Activated T-cell treated with anti-CD3 and anti-CD28 coated beads, Interleukin-2, amount 50 U/mL, for 48 hours (primary cell): ENCODE measurements around the gene CYTH1.
A peak's percentile ranks its signal among the peaks of the same experiment; 100 is the strongest.
"Not testable (repeated sequence)": the region's sequence is repeated elsewhere in the genome, so short reads cannot be mapped to it uniquely, and the experiment has no call there.

ENCODE experiments used
- DNase-seq, 2 experiments: peaks; one replicate each; pipeline ENCODE4 v3.0.0-alpha.2; 2020

CYTH1 gene

DNA sequence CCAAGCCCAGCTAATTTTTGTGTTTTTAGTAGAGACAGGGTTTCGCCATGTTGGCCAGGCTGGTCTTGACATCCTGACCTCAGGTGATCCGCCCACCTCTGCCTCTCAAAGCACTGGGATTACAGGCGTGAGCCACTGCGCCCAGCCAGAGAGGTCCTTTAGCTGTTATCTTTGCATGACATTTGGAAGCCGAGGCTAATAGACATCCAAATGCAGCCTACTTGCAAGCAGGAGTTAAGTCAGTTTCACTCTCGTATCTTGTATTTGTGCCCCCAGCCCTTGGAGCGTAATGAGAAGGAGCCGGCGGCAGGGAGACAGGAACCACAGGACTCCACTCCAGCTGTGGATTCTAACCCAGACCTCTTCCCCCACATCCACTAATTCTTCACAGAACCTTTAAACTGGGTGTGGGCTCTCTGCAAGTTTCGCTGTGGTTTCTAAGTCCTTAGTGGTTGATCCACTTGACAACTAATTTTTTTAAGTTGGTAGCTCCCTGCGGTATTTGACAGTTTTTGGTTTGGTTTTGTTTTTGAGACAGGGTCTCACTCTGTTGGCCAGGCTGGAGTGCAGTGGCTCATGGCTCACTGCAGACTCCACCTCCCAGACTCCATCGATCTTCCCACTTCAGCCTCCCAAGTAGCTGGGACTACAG, 3.1 kb upstream of the CYTH1 start:
- no peak for DNase-seq

DNA sequence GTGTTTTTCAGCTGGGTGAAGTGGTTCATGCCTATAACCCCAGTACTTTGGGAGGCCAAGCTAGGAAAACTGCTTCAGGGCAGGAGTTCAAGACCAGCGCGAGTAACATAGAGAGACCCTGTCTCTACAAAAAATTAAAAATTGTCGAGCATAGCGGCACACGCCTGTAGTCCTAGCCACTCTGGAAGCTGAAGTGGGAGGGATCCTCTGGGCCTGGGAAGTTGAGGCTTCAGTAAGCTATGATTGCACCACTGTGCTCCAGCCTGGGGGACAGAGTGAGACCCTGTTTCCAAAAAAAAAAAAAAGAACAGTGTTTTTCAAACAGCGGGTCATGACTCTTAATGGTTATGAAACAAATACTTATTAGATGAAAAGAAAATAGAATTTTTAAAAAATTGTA, 2.3 kb upstream of the CYTH1 start:
- no peak for DNase-seq

DNA sequence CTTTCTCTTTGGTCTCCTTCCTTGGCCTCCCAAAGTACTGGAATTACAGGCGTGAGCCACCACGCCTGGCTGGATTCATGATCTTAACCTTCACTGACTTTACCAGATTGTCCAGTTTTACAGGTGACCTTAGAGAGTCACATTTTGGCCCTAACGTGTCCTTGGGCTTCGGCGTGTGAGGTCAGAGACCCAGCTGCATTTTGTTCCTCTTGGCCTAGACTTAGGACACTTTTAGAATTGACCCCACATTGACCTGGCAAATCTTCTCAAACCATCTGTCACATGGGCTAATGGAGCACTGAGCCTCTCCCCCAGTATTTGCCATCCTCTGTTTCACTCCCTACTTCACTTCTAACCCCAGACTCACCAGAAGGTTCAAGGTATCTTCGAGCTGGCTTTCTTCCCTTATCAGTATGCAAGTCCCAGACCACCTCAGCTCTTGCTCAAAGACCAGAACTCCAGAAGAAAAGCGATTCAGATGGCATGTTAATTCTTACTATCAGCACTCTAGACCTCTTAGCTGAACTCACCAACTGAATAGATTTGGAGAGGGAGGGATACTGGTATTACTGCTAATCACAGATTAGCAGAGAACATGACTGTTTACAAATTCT, 1.7 kb upstream of the CYTH1 start:
- DNase-seq: no peak

DNA sequence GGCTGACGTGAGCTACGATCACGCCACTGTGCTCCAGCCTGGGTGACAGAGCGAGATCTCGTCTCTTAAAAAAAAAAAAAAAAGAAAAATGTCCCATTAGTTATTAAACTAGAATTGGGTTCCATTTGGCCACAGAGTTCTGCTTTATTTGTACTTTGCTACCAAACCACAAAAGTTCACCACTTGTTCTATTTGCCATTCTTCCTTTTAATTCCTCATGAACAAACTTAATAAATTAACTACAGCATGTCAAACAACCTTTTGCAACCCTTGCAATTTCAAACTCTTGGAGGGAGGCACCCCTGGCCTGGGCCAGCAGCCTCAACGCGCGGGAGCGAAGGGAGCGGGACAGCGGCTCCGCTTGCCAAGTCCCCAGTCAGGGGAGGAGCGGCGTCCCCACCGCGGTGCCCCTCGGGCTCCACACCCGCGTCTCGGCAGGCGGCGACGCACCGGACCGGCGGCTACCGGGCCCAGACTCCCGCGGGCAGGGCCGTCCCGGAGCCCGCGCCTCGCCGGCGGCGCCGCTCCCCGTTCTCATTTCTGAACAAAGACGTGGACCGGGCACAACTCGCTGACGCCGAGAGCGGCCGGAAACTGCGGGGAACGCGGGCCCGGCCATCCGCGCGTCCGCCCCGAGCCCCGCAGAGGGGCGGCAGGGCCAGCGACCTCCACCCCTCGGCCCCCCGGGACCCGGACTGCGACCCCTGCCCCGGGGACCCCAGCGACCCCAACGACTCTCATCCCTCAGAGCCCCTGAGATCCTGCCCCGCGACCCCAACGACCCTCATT, 775 bp downstream of the CYTH1 start:
- peak; percentile 65 to 72 for DNase-seq

DNA sequence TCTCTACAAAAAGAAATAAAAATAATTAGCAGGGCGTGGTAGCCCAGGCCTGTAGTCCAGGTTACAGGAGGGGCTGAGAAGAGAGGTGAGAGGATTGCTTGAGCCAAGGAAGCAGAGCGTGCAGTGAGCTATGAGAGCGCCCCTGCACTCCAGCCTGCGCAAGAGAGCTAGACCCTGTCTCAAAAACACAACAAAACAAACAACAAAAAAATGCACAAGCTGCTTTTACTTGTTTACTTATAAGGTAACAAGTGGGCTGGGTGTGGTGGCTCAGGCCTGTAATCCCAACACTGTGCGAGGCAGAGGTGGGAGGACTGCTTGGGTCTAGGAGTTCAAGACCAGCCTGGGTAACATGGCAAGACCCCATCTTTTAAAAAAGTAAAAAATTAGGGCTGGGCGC, 1.7 kb downstream of the CYTH1 start:
- peak in 1 of 2 experiments; percentile 57 for DNase-seq

DNA sequence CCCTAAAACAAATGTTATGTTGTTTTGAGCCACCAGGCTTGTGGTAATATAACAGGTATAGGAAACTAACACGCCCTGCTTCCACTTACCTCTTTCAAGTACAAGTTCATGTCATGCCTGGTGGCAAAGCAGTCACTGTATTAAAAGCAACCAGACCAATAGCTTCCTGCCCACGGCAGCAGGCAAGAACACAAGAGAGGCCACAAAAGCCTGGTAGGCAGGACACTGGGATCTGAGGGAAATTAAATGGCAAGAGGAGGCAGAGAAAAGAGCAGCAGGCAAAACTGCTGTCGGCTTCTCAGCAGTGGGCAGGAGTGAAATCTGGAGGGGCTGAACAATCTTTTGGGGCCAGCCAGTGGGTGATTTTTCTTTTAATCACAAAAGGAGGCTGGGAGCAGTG, 2.2 kb downstream of the CYTH1 start:
- DNase-seq: peak; percentile 66 to 69

DNA sequence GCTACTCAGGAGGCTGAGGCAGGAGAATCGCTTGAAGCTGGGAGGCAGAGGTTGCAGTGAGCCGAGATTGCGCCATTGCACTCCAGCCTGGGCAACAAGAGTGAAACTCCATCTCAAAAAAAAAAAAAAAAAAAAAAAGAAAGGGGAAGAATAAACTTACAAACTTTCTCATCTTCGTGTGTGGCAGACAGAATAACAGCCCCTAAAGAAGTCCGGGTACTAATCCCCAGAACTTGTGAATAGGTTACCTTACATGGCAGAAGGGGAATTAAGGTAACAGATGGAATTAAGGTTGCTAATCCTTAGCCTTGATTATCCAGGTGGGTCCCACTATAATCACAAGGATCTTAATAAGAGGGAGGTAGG, 2.8 kb downstream of the CYTH1 start:
- not testable (repeated sequence) for DNase-seq

DNA sequence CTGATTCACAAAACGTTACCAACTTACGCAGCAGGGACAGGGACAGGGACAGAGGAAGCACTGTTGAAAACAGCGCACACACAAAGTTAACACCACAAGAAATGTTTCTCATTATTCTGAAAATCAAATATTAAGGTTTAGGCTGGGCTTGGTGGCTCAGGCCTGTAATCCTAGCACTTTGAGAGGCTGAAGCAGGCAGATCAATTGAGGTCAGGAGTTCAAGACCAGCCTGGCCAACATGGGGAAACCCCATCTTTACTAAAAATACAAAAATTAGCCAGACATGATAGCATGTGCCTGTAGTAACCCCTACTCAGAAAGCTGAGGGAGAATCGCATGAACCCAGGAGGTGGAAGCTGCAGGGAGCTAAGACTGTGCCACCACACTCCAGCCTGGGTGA, 4.2 kb downstream of the CYTH1 start:
- DNase-seq: no peak

DNA sequence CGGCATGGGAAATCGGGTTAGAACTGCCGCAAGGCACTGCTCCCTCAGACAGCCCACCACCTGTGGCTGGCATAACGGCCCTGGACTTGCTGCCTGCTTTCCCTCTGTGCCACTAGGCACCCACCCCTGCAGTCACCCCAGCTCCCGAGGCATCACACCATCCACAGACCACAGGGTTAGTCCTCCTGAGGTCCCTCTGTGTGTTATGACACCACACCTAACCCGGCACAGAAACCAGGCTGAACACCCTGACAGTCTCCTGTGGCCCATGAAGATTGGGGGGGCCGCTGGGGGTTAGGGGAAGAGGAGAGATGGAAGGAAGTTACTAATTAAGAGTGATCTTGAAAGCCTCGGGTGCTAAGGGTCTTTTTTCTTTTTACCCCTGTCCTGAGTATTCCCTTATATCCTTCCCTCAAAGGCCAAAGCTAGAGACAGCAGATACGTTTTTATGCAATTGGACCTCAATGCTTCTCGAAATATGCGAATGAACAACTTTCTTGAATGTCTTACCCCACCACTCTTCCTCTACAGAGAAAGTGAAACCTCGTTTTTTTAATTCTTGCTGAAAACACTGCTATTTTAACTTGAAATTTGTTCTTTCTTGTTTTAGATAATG, 7.0 kb downstream of the CYTH1 start:
- peak; percentile 84 to 85 for DNase-seq

DNA sequence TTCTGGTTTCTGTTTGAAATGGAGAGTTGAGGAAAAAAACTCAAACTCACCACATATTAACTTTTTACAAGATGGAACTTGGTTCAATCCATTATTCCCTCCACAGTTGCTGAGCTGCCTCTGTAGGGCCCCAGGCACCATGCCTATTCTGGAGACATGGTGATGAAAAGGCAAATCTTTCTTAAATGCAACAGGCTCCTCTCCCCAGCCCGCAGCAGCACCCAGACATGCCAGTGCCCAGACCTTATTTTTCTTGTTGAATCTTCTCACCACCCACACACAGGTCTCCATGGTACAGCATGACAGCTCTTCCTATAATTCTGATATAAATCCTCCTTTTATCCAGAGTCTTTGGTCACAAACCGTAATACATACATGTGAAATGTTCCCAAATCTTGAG, 7.6 kb downstream of the CYTH1 start:
- peak in 1 of 2 experiments; percentile 59 for DNase-seq

DNA sequence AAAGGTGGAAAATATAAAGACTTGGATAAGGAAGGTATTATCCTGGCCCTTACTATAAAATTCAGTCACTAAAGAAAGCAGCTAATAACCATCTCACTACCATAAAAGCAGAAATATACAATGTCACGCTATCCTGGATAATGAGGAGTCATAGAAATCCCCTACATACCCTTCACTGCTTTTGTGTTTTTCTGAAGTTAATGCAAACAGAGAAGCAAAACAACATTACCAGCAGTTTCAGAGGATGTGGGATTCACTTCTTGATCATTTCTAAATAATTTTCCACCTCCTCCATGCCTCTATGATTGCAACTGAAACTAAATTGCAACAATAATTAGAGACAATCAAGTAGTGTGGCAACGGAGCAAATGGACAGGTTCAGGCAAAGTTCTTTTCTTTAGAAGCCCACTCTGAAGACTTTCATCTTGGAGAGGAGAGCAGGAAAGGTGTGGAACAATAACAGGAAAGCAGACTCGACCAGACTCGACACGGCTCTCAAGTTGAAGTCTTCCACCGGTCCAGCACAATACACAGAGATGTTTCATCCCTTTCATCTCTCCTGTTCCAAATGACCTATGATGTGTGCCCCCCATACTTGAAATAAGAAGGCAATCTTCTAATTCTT, 10.2 kb downstream of the CYTH1 start:
- no peak for DNase-seq

DNA sequence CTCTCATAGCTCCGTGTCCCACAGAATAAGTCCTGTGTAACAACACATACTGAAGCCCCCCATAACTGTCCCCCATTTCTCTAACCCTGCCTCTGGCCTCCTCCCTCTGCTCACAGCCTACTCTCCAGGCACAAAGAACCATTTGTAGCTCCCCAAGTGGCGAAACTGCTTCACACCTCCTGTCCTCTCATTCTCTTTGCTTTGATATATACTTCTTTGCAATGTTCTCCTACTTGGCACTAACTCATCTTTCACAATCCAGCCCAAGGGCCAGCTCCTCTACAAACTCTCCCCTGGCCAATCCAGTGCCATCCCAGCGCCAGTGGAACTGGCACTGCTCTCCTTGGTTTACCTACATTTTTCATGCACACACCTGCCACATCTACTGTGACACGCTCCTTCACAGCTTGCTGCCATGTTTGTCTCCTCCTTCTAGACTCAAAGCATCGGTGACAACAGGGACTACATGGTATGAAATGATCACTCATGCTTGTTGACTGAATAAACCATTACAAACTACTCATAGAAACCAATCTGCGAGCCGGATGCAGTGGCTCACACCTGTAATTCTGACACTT, 12.8 kb downstream of the CYTH1 start:
- no peak for DNase-seq

DNA sequence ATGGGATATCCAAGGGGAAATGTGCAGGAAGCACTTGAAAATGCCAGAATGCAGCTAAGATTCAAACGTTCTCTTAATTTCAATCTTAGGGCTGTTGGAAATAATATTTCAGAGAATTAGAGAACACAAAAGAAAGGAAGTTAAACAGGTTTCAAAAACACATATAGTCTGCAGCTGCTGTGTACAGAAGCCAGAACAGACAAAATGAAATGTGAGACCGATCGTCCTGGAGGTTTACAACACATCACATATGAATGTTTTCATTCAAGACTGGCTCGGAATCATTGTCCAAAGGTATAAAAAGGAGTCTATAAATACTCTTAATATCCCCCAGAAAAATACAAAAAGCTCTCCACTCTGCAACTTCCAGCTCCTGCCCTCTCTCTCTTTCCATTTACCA, 14.3 kb downstream of the CYTH1 start:
- no peak for DNase-seq

DNA sequence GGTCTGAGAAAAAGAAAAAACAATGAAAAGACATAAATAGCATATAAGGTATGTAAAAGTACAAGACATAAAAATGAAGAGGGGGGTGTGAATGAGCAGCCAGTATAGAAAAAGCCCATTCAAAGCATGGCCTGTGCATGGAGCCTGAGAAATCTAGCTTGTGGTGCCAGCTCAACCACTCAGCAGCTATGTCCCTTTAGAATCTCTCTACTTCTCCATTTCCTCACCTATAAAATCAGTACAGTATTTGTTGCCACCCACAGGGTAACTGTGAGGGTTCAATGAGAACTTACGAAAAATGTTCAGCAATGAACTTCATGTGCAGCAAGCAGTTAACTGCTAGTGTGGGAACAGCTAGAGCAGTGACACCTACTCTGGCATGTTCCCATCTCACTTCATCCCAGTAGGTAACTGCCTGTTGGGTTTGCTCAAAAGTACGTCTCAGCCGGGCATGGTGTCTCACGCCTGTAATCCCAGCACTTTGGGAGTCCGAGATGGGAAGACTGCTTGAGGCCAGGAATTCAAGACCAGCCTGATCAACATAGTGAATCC, 15.3 kb downstream of the CYTH1 start:
- DNase-seq: no peak

DNA sequence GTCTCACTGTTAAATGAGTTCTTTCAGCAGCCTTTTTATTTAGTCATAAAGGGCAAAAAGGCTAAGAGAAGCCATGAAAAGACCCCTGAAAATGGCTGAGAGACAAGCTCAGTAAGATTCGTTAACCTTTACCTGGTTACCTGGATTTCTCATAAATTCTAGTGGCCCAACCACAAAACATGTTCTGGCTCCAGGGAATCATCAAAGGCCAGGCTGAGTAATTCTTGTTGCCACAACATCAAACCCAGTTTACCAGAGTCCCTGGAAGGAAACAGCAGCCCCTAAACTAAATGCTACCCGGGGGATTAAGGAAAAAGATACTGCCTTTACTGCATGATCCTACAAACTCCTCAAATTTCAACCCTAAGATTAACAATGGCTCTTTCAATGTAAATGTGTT, 15.8 kb downstream of the CYTH1 start:
- DNase-seq: no peak

DNA sequence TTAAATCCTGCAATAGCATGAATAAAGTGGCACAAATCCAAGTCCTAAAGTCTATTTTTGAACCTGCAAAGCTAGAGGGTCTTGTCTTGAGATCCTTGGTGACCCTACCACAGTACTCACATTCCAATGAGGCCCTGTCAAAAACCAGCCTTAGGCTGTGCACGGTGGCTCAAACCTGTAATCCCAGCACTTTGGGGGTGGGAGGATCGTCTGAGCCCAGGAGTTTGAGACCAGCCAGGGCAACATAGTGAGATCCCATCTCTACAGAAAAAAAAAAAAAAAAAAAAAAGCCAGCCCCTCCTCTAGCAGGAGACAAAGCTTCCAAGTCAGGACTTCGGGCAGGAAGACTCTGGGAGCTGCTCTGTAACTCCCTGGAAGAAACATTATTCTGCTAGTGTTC, 16.3 kb downstream of the CYTH1 start:
- no peak for DNase-seq

DNA sequence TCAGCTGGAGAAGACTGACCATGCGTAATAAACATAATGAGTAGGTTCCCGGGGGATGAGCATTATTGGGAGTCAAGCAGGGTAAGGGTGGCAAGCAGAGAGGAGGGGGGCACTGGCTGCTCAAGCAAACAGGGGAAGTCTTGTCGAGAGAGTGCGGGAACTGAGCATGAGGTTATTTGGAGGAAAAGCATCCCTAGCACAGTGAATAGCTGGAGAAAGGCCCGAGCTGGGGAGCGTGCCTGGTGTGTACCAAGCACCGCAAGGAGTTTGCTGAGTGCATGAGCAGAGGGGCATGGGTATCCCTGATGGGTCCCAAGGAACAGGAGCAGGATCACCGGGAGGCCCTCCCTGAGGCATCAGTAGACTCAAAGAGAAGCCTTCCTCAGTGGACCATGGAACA, 17.2 kb downstream of the CYTH1 start:
- no peak for DNase-seq

DNA sequence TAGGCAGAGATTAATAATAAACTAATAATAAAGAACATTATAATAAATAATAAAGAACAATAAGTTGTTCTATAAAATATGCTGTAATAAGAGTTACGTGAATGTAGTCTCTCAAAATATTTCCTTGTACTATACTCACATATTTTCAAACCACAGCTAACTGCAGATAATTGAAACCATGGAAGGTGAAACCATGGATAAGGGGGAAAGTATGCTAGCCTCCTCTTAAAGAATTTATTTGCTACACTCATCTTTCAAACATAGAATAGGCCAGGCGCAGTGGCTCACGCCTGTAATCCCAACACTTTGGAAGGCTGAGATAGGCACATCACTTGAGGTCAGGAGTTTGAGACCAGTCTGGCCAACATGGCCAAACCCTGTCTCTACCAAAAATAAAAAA, 18.5 kb downstream of the CYTH1 start:
- DNase-seq: no peak

DNA sequence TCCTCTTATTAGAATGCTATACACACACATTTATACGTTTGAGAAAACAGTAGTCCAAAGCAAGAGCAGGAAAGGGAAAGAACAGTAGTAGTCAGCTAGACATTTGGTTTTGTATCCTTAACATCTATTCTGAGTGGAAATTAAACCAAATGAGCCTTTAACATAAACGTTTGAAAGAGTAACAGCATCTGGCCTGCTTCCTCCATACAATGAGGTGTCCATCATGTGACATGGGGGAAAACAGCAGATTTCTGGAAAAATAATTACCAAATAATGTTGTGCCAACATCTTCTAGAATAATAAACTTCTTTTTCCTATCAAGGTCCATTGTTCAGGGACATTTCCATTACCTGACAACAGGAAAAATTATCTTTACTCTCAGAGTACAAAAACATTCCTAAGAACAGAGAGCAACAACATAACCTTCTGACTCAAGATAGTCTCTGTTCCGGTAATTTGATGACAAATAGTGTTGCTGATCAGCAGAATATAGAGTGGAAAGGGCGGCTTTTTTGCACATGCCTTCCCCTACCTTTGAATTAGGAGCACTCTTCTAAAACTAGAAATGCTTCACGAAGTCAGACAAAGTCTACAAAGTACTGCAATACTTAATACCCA, 20.2 kb downstream of the CYTH1 start:
- DNase-seq: no peak

DNA sequence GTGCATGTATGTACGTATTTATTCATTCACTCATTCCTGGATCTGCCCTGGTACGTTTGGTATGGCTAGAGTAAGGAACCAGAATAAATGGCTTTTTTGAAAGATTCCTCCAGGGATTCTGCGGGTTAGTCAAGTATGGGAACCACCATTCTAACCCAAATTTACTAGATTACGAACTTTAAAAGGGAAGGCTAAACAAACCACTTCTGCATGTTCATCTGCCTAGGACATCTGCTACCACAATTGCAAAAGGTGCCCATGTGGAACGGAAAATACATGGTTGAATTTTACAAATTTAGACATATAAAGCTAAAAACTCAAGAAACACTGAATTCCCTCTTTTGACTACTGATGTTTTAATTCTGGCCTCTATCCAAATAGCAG, 22.1 kb downstream of the CYTH1 start:
- DNase-seq: no peak

DNA sequence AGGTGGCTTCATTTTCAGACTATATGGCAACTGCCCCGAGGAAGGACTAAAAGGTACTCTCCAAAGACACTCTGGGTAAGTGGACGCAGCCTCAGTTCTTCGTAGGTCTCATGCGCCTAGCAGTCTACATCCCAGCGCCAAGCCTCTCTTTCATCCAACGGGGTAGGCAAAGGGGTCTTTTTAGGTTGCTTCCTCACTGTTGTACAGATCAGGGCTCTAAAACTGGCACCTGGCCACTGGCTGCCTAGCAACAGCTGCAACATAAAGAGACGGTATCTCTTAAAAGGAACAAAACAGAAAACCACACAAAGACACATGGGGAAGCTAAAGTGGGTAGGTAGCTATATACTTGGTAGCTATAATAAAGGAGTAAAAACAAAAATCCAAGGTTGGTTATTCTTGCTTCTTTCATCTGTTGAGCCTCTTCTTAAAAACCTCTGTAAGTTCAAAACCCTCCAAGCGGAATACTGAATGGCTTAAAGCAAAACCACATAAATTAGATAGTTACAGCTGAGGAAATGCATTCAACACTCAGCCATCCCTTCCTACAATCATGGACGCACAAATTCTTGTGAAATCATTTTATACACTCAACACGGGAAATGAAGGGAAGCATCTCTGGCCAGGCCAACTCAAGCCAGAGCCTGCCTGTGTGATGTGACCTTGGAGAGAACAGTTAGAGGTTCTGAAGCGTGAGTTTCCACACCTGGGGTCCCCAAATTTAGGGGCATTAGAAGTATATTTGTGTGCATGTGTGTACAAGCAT, 22.7 kb downstream of the CYTH1 start:
- peak; percentile 72 to 75 for DNase-seq
